SJCRH30 (cell line): ENCODE measurements around the gene RNF151. TPM values are rescaled to one million over a fixed set of nuclear protein-coding genes. Genes with fewer than 3 reads are reported as not detected.
"Not testable (repeated sequence)": the region's sequence is repeated elsewhere in the genome, so short reads cannot be mapped to it uniquely, and the experiment has no call there.

ENCODE experiments used
- DNase-seq, 2 experiments: peaks; one replicate each; pipeline ENCODE4 v3.0.0-alpha.2; 2015 to 2020
- H3K27ac ChIP-seq: fragments of 250-450 bp; sonication (Bioruptor Pico); 2 replicates; pipeline ENCODE4 v1.5.1; 2020; ENCODE audit warnings: mild to moderate bottlenecking, moderate library complexity
- H3K27me3 ChIP-seq: fragments of 250-450 bp; sonication (Bioruptor Pico); 2 replicates; pipeline ENCODE4 v1.5.1; 2020; ENCODE audit warnings: mild to moderate bottlenecking, moderate library complexity
- H3K36me3 ChIP-seq: fragments of 250-450 bp; sonication (Bioruptor Pico); 2 replicates; pipeline ENCODE4 v1.5.1; 2020; ENCODE audit warnings: mild to moderate bottlenecking, moderate library complexity
- H3K4me1 ChIP-seq: fragments of 250-450 bp; sonication (Bioruptor Pico); 2 replicates; pipeline ENCODE4 v1.5.1; 2020; ENCODE audit warnings: mild to moderate bottlenecking, moderate library complexity
- H3K4me3 ChIP-seq: fragments of 250-450 bp; sonication (Bioruptor Pico); 2 replicates; pipeline ENCODE4 v1.5.1; 2020; ENCODE audit warnings: mild to moderate bottlenecking, moderate library complexity
- H3K9me3 ChIP-seq: fragments of 250-450 bp; sonication (Bioruptor Pico); replicated peaks from 2 replicates; pipeline ENCODE4 v1.5.1; 2020; ENCODE audit warnings: mild to moderate bottlenecking, moderate library complexity
- total RNA-seq: library from RNA; depleted of rRNA; stranded (reverse); fragments of >200 nt; shearing (Covaris generic); gene quantifications from 2 replicates; pipeline ENCODE4 v1.2.3, GENCODE V29; 2014

Gene RNF151
- total RNA-seq, 1 experiment from 2014 or later = not detected

DNA sequence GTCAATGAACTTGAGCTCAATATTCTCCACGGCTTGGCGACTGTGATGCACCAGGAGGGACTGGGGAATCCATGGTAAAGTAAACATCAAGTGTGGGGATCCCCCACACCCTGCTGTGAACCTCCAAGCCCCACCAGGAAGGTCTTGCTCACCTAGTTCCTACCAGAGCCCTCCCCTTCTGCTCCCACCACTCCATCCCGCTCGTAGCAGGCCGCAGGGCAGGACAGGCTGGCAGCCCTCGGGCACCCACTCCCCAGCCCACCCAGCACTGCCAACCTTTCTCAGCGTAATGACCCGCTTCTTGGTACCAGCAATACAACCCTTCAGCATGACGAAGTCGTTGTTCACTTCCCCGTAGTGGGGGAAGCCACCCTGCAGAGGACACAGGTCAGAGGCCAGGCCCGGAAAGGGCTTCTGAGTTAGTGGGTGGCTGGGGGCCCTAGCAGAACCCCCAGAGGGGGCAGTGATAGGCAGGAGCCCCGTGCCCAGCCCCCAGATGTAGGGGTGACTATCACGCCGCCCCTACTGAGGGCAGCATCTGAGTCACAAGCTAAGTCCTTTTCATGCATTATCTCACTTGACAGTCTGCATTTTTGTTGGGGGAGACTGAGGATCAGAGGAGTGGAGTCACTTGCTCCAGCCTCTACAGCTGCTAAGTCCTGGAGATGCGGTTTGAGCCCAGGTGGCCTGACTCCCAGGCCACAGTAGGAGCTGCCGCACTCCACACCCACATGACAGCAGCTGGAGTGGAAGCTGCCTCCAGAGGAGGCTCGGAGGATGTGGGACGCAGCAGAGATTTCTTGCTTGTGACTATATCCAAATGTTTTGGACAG, 20.9 kb upstream of the RNF151 start:
- no peak overlapping the region for H3K27ac ChIP-seq
- H3K36me3 ChIP-seq = no peaks in the 10 kb centered on the region
- H3K27me3 ChIP-seq = no peaks in the 10 kb centered on the region
- no peaks in the 10 kb centered on the region for H3K9me3 ChIP-seq
- no peak for DNase-seq
- H3K4me1 ChIP-seq = no peaks in the 10 kb centered on the region; the same call in 1 of the 2 replicates
- no peak overlapping the region for H3K4me3 ChIP-seq

DNA sequence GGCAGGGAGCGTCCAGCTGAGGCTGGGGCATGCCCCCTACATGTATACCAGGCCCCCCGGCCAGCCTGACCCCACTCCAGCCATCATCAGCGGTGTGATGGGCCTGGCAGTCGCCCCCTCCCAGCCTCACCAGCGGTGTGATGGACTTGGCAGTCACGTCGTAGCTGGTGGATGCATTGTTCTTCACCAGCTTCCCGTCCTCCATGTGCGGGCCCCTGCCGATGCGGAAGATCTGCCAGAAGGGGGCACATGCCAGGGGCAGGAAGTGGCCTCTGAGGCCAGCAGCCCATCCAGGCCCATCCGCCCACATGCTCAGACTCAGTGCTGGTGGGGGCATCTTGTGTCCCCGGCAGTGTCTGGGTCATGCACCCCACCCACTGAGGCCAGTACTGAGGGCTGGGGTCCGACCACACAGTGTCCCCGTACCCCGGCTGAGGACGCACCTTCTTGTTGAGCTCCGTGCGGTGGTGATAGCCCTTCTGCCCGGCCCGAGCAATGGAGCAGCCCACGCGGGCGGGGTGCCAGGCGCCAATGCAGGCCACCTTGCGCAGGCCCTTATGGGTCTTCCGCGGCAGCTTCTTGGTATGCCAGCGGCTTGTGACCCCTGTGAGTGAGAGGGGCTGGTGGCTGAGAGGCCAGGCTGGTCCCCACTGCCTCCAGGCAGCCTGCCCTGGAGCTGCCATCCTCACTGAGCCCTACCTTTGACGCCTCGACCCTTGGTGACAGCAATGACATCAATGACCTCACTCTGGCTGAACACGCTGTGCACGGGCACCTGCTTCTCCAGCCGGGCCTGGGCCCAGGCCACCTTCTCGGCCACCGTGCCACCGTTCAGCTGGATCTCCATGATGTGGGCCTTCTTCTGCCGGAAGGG, 19.9 kb upstream of the RNF151 start:
- Histone ChIP-seq H3K27me3 (no peaks in the 10 kb centered on the region), H3K4me1 (no peaks in the 10 kb centered on the region; the same call in 1 of the 2 replicates), H3K9me3 (no peaks in the 10 kb centered on the region), H3K4me3 (no peak overlapping the region), H3K36me3 (no peaks in the 10 kb centered on the region), H3K27ac (no peak overlapping the region)
- no peak for DNase-seq

DNA sequence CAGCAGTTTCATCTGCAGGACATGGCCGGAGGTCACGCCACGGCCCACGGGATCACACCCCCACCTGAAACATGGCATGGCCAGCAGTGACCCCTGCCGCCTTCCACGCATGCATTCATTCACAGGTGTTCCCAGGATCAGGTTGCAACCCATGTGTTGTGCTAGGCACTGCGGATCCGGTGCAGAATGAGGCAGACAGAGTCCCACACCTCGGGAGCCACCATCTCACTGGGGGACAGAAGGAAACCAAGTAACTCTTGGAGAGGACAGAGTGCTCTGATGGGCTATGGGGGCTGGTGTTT, 19.3 kb upstream of the RNF151 start:
- DNase-seq = no peak
- no peaks in the 10 kb centered on the region for H3K4me1 ChIP-seq
- no peaks in the 10 kb centered on the region for H3K36me3 ChIP-seq
- H3K4me3 ChIP-seq = no peak overlapping the region
- H3K27me3 ChIP-seq = no peaks in the 10 kb centered on the region
- no peaks in the 10 kb centered on the region for H3K9me3 ChIP-seq
- no peak overlapping the region for H3K27ac ChIP-seq

DNA sequence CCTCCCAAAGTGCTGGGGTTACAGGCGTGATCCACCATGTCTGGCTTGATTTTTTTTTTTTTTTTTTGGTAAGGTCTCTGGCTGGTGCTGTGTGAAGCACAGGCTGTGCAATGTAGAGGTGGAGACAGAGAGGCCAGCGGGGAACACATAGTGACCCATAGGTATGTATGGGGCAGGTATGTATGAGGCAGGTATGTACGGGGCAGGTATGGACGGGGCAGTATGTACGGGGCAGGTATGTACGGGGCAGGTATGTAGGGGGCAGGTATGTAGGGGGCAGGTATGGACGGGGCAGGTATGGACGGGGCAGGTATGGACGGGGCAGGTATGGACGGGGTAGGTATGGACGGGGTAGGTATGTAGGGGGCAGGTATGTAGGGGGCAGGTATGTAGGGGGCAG, 17.1 kb upstream of the RNF151 start:
- Histone ChIP-seq H3K27ac (no peak overlapping the region), H3K4me1 (peaks cover 8% of the 10 kb centered on the region), H3K4me3 (no peak overlapping the region), H3K27me3 (no peaks in the 10 kb centered on the region), H3K36me3 (no peaks in the 10 kb centered on the region), H3K9me3 (no peaks in the 10 kb centered on the region)
- no peak for DNase-seq

DNA sequence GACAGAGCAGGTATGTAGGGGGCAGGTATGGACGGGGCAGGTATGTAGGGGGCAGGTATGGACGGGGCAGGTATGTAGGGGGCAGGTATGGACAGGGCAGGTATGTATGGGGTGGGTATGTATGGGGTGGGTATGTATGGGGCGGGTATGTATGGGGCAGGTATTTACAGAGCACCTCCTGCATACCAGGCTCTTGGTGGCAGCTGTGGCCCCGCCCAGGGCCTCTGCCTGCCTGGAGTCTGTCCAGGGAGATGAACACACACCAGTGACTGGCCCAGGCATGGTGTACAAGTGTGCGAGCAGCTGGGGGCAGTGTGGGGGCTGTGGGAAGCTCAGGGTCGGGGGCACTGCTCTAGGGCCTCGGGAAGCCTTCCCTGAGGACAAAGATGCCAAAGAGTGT, 16.6 kb upstream of the RNF151 start:
- no peak overlapping the region for H3K4me3 ChIP-seq
- H3K4me1 ChIP-seq = peaks cover 13% of the 10 kb centered on the region
- no peaks in the 10 kb centered on the region for H3K36me3 ChIP-seq
- H3K27ac ChIP-seq = no peak overlapping the region
- DNase-seq = no peak
- no peaks in the 10 kb centered on the region for H3K27me3 ChIP-seq
- H3K9me3 ChIP-seq = no peaks in the 10 kb centered on the region

DNA sequence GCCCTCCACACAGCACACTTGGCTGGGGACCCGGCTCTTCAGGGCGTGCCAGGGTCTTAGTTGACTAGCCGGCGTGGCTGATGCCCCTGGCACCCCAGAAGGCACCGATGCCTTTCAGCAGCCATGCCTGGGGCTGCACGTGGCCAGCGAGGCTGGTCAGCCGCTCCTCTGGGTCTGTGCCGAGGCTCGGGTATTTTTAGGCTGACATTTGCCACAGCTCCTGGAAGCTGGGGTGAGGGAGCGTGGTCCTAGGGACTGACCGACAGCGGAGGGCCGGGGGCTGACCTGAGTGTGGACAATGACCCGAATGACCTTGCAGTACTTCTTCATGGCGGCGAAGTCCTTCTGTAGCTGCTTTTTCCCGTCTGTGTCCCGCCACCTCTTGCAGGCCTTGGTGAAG, 16.1 kb upstream of the RNF151 start:
- H3K4me3 ChIP-seq = no peak overlapping the region
- no peak for DNase-seq
- H3K9me3 ChIP-seq = no peaks in the 10 kb centered on the region
- H3K4me1 ChIP-seq = peaks cover 14% of the 10 kb centered on the region
- H3K27ac ChIP-seq = no peak overlapping the region
- H3K36me3 ChIP-seq = no peaks in the 10 kb centered on the region
- no peaks in the 10 kb centered on the region for H3K27me3 ChIP-seq

DNA sequence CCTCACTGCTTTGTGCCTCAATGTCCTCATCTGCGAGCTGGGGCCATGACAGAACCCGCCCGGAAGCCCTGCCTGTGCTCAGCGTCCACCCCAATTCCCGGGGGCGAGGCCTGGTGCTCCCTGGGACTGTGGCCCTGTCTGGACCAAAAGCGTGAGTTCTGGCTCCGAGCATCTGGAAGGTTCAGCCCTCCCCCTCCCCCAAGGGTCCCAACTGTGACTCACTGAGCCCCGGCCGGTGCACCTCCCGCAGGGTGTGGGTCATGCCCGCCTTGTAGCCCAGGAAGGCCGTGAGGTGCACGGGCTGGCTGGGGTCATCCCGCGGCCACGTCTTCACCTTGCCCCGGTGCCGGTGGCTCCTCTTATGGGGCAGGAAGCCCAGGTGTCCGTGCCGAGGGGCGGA, 12.9 kb upstream of the RNF151 start:
- H3K27me3 ChIP-seq = no peaks in the 10 kb centered on the region
- H3K36me3 ChIP-seq = no peaks in the 10 kb centered on the region
- peaks cover 14% of the 10 kb centered on the region for H3K4me1 ChIP-seq
- H3K9me3 ChIP-seq = no peaks in the 10 kb centered on the region
- H3K27ac ChIP-seq = no peak overlapping the region
- DNase-seq = no peak
- H3K4me3 ChIP-seq = no peak overlapping the region

DNA sequence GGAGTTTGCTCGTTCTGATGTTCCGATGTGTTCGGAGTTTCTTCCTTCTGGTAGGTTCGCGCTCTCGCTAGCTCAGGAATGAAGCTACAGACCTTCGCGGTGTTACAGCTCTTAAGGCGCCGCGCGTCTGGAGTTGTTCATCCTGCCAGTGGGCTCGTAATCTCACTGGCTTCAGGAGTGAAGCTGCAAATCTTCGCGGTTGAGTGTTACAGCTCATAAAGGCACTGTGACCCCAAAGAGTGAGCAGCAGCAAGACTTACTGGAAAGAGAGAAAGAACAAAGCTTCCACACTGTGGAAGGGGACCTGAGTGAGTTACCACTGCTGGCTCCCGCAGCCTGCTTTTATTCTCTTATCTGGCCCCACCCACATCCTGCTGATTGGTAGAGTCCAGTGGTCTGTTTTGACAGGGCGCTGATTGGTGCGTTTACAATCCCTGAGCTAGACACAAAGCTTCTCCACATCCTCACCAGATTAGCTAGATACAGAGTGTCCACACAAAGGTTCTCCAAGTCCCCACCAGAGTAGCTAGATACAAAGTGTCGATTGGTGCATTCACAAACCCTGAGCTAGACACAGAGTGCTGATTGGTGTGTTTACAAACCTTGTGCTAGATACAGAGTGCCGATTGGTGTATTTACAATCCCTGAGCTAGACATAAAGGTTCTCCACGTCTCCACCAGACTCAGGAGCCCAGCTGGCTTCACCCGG, 9.1 kb upstream of the RNF151 start:
- Histone ChIP-seq H3K4me1 (peaks cover 14% of the 10 kb centered on the region), H3K36me3 (peaks cover 11% of the 10 kb centered on the region)
- not testable (repeated sequence) for H3K9me3 ChIP-seq, H3K27me3 ChIP-seq, DNase-seq, H3K4me3 ChIP-seq, H3K27ac ChIP-seq

DNA sequence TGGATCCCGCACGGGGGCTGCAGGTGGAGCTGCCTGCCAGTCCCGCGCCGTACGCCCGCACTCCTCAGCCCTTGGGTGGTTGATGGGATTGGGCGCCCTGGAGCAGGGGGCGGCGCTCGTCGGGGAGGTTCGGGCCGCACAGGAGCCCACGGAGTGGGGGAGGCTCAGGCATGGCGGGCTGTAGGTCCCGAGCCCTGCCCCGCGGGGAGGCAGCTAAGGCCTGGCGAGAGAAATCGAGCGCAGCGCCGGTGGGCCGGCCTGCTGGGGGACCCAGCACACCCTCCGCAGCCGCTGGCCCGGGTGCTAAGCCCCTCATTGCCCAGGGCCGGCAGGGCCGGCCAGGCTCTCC, 8.5 kb upstream of the RNF151 start:
- H3K36me3 ChIP-seq = peaks cover 16% of the 10 kb centered on the region
- H3K9me3 ChIP-seq = not testable (repeated sequence)

DNA sequence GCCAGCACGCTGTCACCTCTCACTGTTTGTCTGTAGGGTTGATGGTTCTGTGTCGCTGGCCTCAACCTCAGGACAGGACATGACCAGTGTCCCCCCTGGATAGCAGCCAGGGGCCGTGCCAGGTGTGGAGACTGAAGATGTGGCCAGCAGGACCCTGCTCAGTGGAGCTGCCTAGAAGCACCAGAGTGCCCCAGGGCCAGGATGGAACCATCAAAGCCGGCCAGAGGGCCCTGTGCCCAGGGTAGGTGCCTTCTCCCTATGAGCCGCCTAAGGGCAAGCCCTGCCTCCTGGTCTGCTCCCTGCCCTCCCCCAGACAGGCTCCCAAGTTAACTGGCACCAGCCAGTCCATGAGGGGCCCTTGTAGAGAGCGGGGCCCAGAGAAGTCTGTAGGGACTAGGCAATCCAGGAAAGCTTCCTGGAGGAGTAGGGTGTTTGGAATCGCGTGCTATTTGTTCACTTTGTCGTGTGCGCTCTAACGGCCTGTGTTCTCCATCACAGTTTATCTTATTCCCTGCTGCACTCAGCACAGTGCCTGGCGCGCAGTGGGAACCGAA, 7.9 kb upstream of the RNF151 start:
- Histone ChIP-seq H3K27ac (no peak overlapping the region), H3K36me3 (peaks cover 23% of the 10 kb centered on the region), H3K4me3 (peak overlapping the region; percentile 89), H3K9me3 (no peaks in the 10 kb centered on the region), H3K27me3 (no peaks in the 10 kb centered on the region), H3K4me1 (peaks cover 19% of the 10 kb centered on the region)
- no peak for DNase-seq

More for the DNA sequence above, 8.5 kb upstream of the RNF151 start:
- not testable (repeated sequence) for H3K27me3 ChIP-seq, H3K4me3 ChIP-seq, DNase-seq, H3K27ac ChIP-seq
- H3K4me1 ChIP-seq = peaks cover 19% of the 10 kb centered on the region

DNA sequence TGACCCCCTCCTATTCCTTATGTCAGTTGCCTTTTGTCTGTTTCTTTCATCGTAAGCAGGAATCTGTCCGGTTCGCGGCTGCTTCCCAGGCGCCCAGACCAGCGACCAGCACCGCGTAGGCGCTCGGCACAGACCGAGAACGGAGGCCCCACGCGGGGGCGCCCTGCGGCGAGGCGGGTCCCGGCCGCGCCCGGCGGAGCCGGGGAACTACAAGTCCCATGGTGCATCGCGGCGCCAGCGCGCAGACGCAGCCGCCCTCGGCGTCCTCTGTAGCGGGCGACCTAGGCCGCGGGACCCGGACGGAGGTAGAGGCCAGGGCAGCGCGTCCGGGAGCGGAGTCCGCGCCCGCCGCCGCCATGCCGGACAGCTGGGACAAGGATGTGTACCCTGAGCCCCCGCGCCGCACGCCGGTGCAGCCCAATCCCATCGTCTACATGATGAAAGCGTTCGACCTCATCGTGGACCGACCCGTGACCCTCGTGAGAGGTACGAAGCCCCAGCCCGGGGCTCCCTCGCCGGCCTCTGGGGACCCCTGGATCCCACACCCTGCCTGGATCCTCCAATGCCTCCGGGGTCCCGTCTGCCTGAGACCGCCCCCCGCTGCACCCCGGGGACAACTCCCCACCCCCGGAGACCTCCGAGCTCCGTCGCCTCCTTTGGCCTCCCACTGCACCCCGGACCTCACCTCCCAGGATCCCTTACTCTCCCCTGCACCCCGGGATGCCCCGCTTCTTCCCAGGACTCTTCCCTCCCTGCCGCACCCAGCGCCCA, 7.2 kb upstream of the RNF151 start, which contains the start of gene NDUFB10:
Gene NDUFB10 (plus strand): TSS at position 270 of the 771 bp plus-strand sequence. CDS start 87 bp downstream, at position 357.
- H3K9me3 ChIP-seq = no peaks in the 10 kb centered on the region
- peak within 1 kb of the TSS; percentile 89 for H3K4me3 ChIP-seq
- H3K36me3 ChIP-seq = peaks cover 29% of the 10 kb centered on the region
- H3K27me3 ChIP-seq = no peaks in the 10 kb centered on the region
- peaks cover 12% of the 10 kb centered on the region for H3K4me1 ChIP-seq
- peak within 1 kb of the TSS; percentile 59 for H3K27ac ChIP-seq
- DNase-seq = peak; percentile 90 to 91

DNA sequence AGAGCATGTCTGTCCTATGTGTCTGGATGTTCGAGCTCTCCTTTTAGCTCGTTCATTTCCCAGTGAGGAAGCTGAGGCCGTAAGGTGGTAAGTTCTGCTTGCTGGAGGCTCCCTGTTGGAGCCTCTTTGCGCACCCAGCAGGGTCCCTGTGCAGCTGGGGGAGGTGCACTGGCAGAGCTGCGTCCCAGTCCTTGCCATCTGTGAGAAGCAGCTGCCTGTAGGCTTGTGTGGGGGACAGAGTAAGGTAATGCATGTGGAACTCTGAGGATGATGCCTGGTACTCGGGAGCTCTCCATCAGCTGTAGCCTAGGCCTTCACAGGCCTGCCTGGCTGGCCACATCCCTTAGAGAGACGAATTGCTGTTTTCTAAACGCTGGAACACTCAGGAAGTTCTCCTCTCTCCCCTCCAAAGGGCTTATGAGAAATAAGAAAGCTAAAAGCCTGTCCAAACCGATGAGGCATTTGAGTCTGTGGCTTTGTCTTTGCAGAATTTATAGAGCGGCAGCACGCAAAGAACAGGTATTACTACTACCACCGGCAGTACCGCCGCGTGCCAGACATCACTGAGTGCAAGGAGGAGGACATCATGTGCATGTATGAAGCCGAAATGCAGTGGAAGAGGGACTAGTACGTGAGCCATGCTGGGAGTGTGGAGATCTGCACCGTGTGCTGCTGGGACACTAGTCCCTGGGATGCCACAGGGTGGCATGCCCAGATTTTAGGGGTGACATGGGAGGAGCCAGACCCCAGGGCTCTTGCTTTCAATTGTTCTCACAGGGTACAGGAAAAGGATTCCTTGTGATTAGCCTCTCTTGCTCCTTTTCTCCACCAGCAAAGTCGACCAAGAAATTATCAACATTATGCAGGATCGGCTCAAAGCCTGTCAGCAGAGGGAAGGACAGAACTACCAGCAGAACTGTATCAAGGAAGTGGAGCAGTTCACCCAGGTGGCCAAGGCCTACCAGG, 5.7 kb upstream of the RNF151 start:
- DNase-seq = peak; percentile 49 to 70

DNA sequence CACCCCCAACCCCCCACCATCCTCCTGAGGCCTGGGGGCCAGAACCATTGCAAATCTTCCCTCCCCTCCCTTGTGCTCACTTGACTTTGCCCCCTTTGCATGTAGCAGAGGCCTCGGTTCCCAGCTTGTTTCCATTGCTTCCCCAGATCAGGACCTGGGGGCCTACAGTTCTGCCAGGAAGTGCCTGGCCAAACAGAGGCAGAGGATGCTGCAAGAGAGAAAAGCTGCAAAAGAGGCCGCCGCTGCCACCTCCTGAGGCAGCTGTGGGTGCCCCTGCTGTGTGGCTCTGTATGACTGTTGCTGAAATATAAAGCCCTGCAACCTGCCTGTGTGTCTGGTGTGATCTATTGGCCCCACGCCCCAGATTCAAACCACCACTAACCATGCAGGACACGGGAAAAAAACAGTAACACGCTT, 5.0 kb upstream of the RNF151 start:
- no peaks in the 10 kb centered on the region for H3K9me3 ChIP-seq
- H3K27me3 ChIP-seq = no peaks in the 10 kb centered on the region
- peaks cover 30% of the 10 kb centered on the region for H3K36me3 ChIP-seq
- peaks cover 5% of the 10 kb centered on the region for H3K4me1 ChIP-seq
- no peak for DNase-seq
- no peak overlapping the region for H3K27ac ChIP-seq
- no peak overlapping the region for H3K4me3 ChIP-seq

More for the DNA sequence above, 5.7 kb upstream of the RNF151 start:
- Histone ChIP-seq H3K36me3 (peaks cover 30% of the 10 kb centered on the region), H3K4me3 (no peak overlapping the region), H3K27me3 (no peaks in the 10 kb centered on the region), H3K9me3 (no peaks in the 10 kb centered on the region), H3K27ac (no peak overlapping the region), H3K4me1 (peaks cover 5% of the 10 kb centered on the region)
